ENCODE measurements around the gene DIP2C.

Gene DIP2C

DNA sequence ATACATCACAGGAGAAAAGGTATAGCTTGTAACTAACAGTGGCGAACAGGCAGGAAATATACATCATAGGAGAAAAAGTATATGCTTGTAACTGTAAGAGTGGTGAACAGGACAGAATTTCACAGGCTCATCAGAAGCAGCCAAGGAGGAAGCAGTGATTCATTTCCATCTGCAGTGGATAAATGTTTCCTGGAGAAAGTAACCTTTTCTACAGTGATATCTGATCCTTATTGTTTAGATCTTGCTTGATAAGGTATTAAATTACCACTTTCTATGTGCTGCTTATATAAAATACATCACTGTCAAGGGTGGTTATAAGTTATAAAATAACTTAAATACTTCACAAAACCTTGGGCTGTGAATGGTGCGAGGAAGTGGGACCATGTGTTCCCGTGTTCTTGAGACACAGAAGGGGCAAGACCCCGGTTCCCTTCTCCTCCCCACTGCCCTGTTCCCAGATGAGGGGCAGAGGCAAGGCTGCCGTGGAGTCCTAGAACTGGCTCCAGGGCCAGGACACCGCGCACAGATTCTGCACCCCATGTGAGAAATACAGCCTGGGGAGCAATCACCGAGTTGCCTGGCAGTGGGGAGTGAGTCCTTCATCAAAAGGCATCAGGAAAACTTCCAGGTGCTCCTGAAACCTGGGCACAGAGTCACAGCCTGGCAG, 135.2 kb downstream of the DIP2C start:
- no peak for TF ChIP-seq CTCF (conservative IDR thresholded peaks at IDR 0.05; ENCODE audit: low read depth)
- ChIA-PET POLR2A (ENCODE audit: low non-redundant PET) (no interaction called here), CTCF (no interaction called here)
- H3K27ac ChIP-seq = no peak overlapping the region
- DNase-seq (ENCODE audit: low spot score) = no peak

DNA sequence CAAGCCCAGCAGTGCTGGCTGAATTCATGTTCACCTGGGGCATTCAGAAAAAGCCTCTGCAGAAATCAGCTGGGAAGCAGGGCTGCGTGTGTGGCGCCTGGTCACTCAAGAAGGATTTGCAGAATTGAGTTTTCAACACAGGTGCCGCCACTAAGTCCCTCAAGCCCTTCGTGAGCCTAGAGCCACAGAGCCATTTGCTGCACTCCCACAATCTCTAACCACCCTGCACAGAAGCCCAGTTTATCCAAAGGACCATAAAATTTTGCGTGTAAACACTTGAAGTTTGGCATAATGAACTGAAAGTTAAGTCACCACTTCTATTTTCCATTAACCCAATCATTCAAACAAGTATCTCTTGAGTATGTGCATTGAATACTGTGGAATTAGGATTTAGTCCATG, 136.2 kb downstream of the DIP2C start:
- ChIA-PET POLR2A (ENCODE audit: low non-redundant PET) (no interaction called here), CTCF (interaction anchor here (0.6 kb wide), 1 partner anchor 416 kb away, joined by 3 read pairs; no protein-coding TSS in a partner anchor)
- H3K27ac ChIP-seq = no peak overlapping the region
- no peak for DNase-seq (ENCODE audit: low spot score)
- no peak for TF ChIP-seq CTCF (conservative IDR thresholded peaks at IDR 0.05; ENCODE audit: low read depth)

DNA sequence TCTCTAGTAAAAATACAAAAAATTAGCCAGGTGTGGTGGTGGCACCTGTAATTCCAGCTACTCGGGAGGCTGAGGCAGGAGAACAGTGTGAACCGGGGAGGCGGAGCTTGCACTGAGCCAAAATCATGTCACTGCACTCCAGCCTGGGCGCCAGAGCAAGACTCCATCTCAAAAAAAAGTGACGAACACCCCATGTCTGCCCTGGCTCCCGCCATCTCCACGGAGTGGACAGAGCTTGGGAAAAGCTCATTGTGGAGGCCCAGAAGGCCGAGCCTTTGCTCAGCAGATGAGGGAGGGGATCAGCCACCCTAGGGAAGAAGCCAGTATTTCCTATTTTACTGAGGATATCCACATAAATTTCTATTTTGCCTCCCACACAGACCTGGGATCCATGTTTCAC, 136.8 kb downstream of the DIP2C start:
- CTCF ChIA-PET = interaction anchor here (0.6 kb wide), 1 partner anchor 415 kb away, joined by 3 read pairs; no protein-coding TSS in a partner anchor
- DNase-seq (ENCODE audit: low spot score) = no peak
- POLR2A ChIA-PET (ENCODE audit: low non-redundant PET) = no interaction called here
- no peak overlapping the region for H3K27ac ChIP-seq
- no peak for TF ChIP-seq CTCF (conservative IDR thresholded peaks at IDR 0.05; ENCODE audit: low read depth)

GRCh38 chr10:551373-552252, 137.9 kb downstream of the DIP2C start:
- POLR2A ChIA-PET (ENCODE audit: low non-redundant PET) = no interaction called here
- CTCF ChIA-PET = no interaction called here
- no peak overlapping the region for H3K27ac ChIP-seq
- DNase-seq (ENCODE audit: low spot score) = no peak
- TF ChIP-seq CTCF (conservative IDR thresholded peaks at IDR 0.05; ENCODE audit: low read depth) = no peak

DNA sequence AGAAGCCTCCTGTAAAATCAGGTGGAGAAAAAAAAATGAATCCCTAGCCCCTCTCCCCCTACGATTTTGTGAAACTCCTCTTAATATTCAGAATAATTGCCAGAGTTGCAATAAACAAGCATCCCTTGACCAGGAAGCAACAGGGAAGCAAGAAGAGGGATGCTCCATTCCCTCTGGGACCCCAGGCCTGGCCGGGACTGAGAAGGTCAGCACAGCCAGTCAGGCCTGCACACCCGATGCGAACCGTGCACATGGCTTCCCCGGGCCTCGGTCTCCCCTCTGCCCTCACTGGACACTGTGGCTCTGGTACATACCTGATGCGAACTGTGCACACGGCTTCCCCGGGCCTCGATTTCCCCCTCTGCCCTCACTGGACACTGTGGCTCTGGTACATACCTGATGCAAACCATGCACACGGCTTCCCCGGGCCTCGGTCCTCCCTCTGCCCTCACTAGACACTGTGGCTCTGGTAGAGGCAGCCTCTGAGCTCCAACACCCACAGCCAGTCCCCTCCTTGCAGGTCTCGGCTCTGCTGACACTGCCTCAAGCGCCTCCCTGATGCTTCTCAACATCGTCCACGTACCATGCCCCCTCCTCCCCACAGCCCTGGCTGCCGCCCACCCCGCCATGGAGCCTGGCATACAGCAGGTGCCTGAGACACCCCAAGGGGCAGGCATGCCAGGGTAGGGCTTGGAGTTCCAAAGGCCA, 138.6 kb downstream of the DIP2C start:
- no peak overlapping the region for H3K27ac ChIP-seq
- DNase-seq (ENCODE audit: low spot score) = no peak
- ChIA-PET CTCF (no interaction called here), POLR2A (ENCODE audit: low non-redundant PET) (no interaction called here)
- TF ChIP-seq CTCF (conservative IDR thresholded peaks at IDR 0.05; ENCODE audit: low read depth) = no peak

- DNase-seq (ENCODE audit: low spot score) = no peak
- ChIA-PET CTCF (no interaction called here), POLR2A (ENCODE audit: low non-redundant PET) (no interaction called here)
- no peak for TF ChIP-seq CTCF (conservative IDR thresholded peaks at IDR 0.05; ENCODE audit: low read depth)
- H3K27ac ChIP-seq = no peak overlapping the region
Observed at GRCh38 chr10:549391-549790, 140.1 kb downstream of the DIP2C start.
